ENCODE measurements around the gene IGSF3. TPM values are rescaled to one million over a fixed set of nuclear protein-coding genes. Genes with fewer than 3 reads are reported as not detected.
A peak's percentile ranks its signal among the peaks of the same experiment; 100 is the strongest.
"Not testable (repeated sequence)": the region's sequence is repeated elsewhere in the genome, so short reads cannot be mapped to it uniquely, and the experiment has no call there.

Gene IGSF3
- total RNA-seq, 1 donor from 2014 or later, result 29.4 TPM

DNA sequence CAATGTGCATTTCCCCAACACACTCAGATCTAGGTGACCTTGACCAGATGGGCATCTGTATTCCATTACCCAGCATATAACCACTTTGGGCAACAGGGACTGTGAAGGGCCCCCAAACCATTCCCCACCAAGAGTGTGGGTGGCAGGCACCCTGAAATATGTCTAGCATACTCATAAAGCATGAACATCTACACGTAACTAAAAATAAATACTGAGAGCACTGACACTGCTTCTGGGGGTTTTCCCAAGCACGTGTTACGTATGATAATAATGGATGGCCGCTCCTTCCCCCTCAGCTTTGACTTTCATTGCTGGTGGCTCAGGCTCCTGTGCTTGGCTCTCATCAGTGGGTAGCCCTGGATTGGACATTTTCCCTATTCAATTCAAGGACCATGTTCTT is 39.1 kb downstream of the IGSF3 start:
- TF ChIP-seq, protein P1, sequence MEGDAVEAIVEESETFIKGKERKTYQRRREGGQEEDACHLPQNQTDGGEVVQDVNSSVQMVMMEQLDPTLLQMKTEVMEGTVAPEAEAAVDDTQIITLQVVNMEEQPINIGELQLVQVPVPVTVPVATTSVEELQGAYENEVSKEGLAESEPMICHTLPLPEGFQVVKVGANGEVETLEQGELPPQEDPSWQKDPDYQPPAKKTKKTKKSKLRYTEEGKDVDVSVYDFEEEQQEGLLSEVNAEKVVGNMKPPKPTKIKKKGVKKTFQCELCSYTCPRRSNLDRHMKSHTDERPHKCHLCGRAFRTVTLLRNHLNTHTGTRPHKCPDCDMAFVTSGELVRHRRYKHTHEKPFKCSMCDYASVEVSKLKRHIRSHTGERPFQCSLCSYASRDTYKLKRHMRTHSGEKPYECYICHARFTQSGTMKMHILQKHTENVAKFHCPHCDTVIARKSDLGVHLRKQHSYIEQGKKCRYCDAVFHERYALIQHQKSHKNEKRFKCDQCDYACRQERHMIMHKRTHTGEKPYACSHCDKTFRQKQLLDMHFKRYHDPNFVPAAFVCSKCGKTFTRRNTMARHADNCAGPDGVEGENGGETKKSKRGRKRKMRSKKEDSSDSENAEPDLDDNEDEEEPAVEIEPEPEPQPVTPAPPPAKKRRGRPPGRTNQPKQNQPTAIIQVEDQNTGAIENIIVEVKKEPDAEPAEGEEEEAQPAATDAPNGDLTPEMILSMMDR (IDR thresholded peaks at IDR 0.05; ENCODE audit: unreplicated experiment), result no peak
- peaks cover 4% of the 10 kb centered on the region for H3K36me3 Mint-ChIP-seq (ENCODE audit: low read depth, unreplicated experiment)
- no peak overlapping the region for H3K27ac Mint-ChIP-seq (ENCODE audit: unreplicated experiment)
- peaks cover 2% of the 10 kb centered on the region for H3K27me3 Mint-ChIP-seq (ENCODE audit: unreplicated experiment)
- no peaks in the 10 kb centered on the region for H3K9me3 Mint-ChIP-seq (ENCODE audit: unreplicated experiment)
- H3K4me1 Mint-ChIP-seq (ENCODE audit: unreplicated experiment), result no peaks in the 10 kb centered on the region
- DNase-seq (ENCODE audit: low spot score), result no peak
- H3K4me3 Mint-ChIP-seq (ENCODE audit: unreplicated experiment), result no peak overlapping the region

DNA sequence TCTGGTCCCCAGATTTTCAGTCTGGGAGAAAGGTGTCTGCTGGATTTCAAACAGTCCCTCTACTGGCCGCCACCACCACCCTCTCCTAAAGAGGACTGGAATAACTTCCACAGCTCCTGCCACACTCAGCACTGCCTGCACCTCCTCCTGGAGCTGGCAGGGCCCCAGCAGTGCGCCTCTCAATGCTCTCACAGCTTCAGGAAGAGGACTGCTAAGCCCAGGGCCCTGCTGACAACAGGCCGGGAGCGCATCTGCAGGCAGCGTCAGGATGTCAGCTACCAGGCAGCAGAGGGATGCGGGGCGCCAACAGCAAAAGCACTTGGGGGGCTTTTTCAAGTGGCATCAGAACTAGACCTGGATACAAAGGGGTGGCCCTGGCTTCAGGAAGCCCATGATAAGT is 40.2 kb downstream of the IGSF3 start:
- not testable (repeated sequence) for H3K27ac Mint-ChIP-seq (ENCODE audit: unreplicated experiment)

DNA sequence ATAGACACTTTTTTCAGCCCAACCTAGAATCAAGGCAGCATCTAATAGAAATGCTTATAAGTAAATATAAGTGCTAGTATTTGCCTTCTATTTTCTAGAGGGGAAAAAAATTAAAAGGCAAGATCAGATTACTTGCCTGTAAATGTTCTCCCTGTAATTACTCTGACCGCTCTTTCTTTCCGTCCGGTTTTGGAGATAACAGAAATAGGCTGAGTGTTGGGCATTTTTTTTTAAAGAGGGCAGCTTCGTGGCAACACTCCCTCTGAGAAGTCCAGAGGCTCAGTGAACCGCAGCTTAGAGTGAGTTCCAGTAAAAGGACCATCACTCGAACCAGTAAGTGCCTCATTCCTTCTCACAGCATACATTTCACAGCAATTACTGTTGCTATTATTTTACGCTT is 40.6 kb downstream of the IGSF3 start:
- H3K4me3 Mint-ChIP-seq (ENCODE audit: unreplicated experiment); H3K9me3 Mint-ChIP-seq (ENCODE audit: unreplicated experiment); H3K36me3 Mint-ChIP-seq (ENCODE audit: low read depth, unreplicated experiment); DNase-seq (ENCODE audit: low spot score); H3K27ac Mint-ChIP-seq (ENCODE audit: unreplicated experiment); H3K4me1 Mint-ChIP-seq (ENCODE audit: unreplicated experiment); H3K27me3 Mint-ChIP-seq (ENCODE audit: unreplicated experiment): not testable (repeated sequence)

More for the DNA sequence above, 40.2 kb downstream of the IGSF3 start:
- H3K9me3 Mint-ChIP-seq (ENCODE audit: unreplicated experiment); DNase-seq (ENCODE audit: low spot score); H3K4me3 Mint-ChIP-seq (ENCODE audit: unreplicated experiment); H3K36me3 Mint-ChIP-seq (ENCODE audit: low read depth, unreplicated experiment); H3K4me1 Mint-ChIP-seq (ENCODE audit: unreplicated experiment); H3K27me3 Mint-ChIP-seq (ENCODE audit: unreplicated experiment): not testable (repeated sequence)

DNA sequence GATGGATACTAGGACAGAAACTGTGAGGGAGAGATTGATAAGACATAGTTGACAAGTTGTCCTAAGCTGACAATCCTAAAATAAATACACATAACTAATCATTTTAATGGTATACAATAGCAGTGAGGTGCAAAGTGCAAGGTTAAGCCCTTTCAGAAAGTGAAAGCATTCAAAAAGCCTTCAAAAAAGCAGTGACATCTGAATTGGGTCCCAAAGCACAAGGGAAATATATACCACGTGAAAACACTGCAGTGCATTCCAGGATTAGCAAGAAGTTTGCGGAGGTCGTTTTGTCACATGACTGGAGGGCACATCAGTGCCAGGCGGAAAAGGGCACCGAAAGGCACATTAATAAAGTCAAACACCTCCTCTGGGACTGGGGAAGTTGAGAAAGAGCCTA is 42.4 kb downstream of the IGSF3 start:
- H3K4me1 Mint-ChIP-seq (ENCODE audit: unreplicated experiment); H3K9me3 Mint-ChIP-seq (ENCODE audit: unreplicated experiment): not testable (repeated sequence)

DNA sequence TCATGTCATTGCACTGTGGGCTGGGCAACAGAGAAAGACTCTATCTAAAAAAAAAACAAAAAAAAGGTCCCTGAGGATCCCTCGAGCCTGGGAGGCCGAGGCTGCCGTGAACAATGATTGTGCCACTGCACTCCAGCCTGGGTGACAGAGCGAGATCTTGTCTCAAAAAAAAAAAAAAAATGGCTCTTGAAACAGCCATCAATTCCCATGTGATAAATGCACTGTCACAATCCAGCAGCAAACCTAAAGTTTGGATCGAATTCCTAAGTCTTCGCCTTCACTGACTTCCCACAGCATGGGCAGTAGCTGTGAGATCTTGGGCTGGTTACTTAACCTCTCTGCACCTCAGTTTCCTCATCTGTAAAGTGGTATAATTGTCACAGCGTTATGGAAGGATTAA is 43.5 kb downstream of the IGSF3 start:
- Mint-ChIP-seq H3K36me3 (ENCODE audit: low read depth, unreplicated experiment) (no peaks in the 10 kb centered on the region), H3K27ac (ENCODE audit: unreplicated experiment) (no peak overlapping the region), H3K4me1 (ENCODE audit: unreplicated experiment) (no peaks in the 10 kb centered on the region), H3K9me3 (ENCODE audit: unreplicated experiment) (no peaks in the 10 kb centered on the region), H3K27me3 (ENCODE audit: unreplicated experiment) (no peaks in the 10 kb centered on the region), H3K4me3 (ENCODE audit: unreplicated experiment) (no peak overlapping the region)
- TF ChIP-seq, protein P1 (IDR thresholded peaks at IDR 0.05; ENCODE audit: unreplicated experiment), result no peak
- DNase-seq (ENCODE audit: low spot score), result no peak

More for the DNA sequence above, 42.4 kb downstream of the IGSF3 start:
- H3K36me3 Mint-ChIP-seq (ENCODE audit: low read depth, unreplicated experiment); DNase-seq (ENCODE audit: low spot score); H3K27me3 Mint-ChIP-seq (ENCODE audit: unreplicated experiment); H3K27ac Mint-ChIP-seq (ENCODE audit: unreplicated experiment): not testable (repeated sequence)
- H3K4me3 Mint-ChIP-seq (ENCODE audit: unreplicated experiment), result peak overlapping the region; percentile 37

DNA sequence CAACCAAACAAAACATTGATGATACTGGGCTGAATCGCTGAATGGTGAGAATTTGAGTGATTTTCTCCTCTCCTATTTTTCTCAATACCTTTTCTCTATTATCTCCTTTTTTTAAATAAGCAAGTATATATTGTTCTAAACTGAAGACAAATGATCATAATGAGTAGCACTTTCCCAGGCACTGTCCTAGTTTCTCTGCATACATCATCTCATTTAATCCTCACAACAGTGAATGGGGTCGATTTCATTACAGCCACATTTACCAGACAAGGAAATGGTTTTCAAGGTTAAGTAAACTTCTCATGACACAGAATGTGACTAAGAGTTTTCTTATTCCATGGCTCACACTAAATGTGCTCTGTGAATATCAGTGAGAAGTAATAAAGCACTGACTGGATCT is 45.0 kb downstream of the IGSF3 start:
- H3K36me3 Mint-ChIP-seq (ENCODE audit: low read depth, unreplicated experiment); H3K4me1 Mint-ChIP-seq (ENCODE audit: unreplicated experiment); DNase-seq (ENCODE audit: low spot score); H3K4me3 Mint-ChIP-seq (ENCODE audit: unreplicated experiment); H3K27ac Mint-ChIP-seq (ENCODE audit: unreplicated experiment); H3K27me3 Mint-ChIP-seq (ENCODE audit: unreplicated experiment); H3K9me3 Mint-ChIP-seq (ENCODE audit: unreplicated experiment): not testable (repeated sequence)

DNA sequence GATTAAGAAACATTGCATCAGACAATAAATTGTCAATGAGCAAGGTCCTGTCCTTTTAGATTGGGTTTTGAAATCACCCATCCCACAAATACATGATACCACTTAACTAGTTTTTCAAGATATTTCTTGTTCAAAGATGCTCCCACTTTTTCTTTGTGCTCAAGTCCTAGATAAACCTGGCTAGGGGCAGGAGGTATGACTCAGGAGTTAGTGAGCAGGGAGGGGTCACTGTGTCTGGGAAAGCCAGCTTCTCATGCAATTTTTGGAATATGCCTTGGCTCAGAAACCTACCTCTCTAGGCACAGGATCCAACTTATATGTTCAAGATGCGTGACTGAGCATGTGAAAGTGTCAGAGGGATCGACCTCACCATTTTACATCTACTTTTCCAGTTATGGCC is 45.8 kb downstream of the IGSF3 start:
- not testable (repeated sequence) for DNase-seq (ENCODE audit: low spot score); H3K9me3 Mint-ChIP-seq (ENCODE audit: unreplicated experiment); H3K27ac Mint-ChIP-seq (ENCODE audit: unreplicated experiment); H3K27me3 Mint-ChIP-seq (ENCODE audit: unreplicated experiment); H3K36me3 Mint-ChIP-seq (ENCODE audit: low read depth, unreplicated experiment); H3K4me3 Mint-ChIP-seq (ENCODE audit: unreplicated experiment); H3K4me1 Mint-ChIP-seq (ENCODE audit: unreplicated experiment)

DNA sequence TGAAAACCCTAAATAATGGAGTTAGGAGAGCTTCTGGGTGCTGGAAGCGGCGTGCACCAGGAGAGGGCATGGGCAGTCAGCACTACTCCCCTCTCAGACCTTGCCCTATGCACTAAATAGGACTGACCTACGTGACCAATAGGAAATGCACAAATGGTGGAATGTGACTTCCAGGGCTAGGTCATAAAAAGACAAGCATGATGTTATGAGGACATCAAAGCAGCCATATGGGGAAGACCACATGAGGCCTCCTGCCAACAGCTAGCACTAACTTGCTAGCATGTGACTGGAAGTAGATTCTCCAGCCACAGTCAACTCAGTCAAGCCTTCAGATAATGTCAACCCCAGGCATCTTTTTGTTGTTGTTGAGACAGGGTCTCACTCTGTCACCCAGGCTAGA is 47.1 kb downstream of the IGSF3 start:
- DNase-seq (ENCODE audit: low spot score); H3K4me1 Mint-ChIP-seq (ENCODE audit: unreplicated experiment); H3K27me3 Mint-ChIP-seq (ENCODE audit: unreplicated experiment); H3K9me3 Mint-ChIP-seq (ENCODE audit: unreplicated experiment); H3K36me3 Mint-ChIP-seq (ENCODE audit: low read depth, unreplicated experiment); H3K27ac Mint-ChIP-seq (ENCODE audit: unreplicated experiment); H3K4me3 Mint-ChIP-seq (ENCODE audit: unreplicated experiment): not testable (repeated sequence)

DNA sequence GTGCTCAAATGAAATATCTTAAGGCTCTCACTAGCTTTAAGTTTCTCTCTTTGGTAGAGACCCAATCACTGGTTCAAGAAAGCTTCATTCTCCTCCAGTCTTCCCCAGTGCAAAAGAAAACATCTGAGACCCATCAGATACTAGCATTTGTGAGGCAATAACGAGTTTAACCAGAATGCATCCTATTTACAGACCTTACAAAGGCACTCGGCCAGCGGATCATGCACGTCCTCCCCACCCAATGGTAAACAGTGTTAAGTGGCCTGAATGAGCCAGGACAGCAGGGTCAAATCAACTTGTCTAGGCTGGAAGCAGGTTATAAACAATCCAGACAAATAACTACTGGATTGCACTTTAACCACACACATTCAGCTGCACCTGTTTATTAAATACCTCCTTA is 48.4 kb downstream of the IGSF3 start:
- not testable (repeated sequence) for H3K27me3 Mint-ChIP-seq (ENCODE audit: unreplicated experiment); H3K4me1 Mint-ChIP-seq (ENCODE audit: unreplicated experiment); H3K27ac Mint-ChIP-seq (ENCODE audit: unreplicated experiment); DNase-seq (ENCODE audit: low spot score); H3K36me3 Mint-ChIP-seq (ENCODE audit: low read depth, unreplicated experiment); H3K9me3 Mint-ChIP-seq (ENCODE audit: unreplicated experiment); H3K4me3 Mint-ChIP-seq (ENCODE audit: unreplicated experiment)

DNA sequence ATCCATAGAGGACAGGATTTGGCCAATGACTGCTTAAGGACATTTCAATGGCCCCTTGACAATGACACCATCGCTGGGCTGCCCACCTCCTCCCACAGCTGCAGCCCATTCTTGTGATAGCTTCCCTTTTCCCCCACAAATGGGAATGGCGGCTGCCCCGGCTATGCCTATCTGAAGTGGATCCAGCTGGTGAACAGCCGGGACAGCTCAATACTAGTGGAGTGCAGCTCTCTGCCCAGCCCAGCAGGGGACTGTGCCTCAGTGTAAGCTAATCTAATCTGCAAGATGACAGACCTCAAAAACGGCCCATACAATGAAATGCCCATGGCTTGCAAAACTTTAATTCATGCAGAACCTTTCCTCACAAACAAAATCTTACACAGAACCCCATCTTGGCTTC is 49.7 kb downstream of the IGSF3 start:
- not testable (repeated sequence) for H3K4me3 Mint-ChIP-seq (ENCODE audit: unreplicated experiment); DNase-seq (ENCODE audit: low spot score); H3K27ac Mint-ChIP-seq (ENCODE audit: unreplicated experiment); H3K36me3 Mint-ChIP-seq (ENCODE audit: low read depth, unreplicated experiment); H3K9me3 Mint-ChIP-seq (ENCODE audit: unreplicated experiment); H3K27me3 Mint-ChIP-seq (ENCODE audit: unreplicated experiment); H3K4me1 Mint-ChIP-seq (ENCODE audit: unreplicated experiment)

DNA sequence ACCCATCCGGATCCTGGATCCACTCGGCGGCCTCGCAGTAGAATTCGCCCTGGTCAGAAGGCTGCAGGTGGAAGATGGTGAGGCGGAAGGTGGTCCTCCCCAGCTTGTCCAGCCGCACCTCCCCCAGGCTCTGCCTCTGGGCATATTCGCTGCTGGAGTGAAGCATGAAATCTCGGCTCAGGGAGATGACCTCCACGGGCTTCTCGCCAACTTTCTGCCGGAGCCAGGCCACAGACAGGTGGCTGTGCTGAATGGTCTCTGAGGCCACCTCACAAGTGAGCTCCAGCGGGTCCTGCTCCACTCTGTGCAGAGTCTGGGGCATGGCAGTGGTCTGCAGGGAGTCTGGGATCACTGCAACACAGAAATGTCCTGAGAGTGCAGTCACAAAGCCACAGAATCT is 53.7 kb downstream of the IGSF3 start:
- H3K9me3 Mint-ChIP-seq (ENCODE audit: unreplicated experiment); DNase-seq (ENCODE audit: low spot score); H3K36me3 Mint-ChIP-seq (ENCODE audit: low read depth, unreplicated experiment); H3K27ac Mint-ChIP-seq (ENCODE audit: unreplicated experiment); H3K4me3 Mint-ChIP-seq (ENCODE audit: unreplicated experiment); H3K27me3 Mint-ChIP-seq (ENCODE audit: unreplicated experiment): not testable (repeated sequence)
- peaks cover 23% of the 10 kb centered on the region for H3K4me1 Mint-ChIP-seq (ENCODE audit: unreplicated experiment)

Data from endothelial cell (in vitro differentiated cells).